Fibroblast of skin of scalp (primary cell): ENCODE data around the gene SNAPC4.

ENCODE experiments used
- DNase-seq: peaks from one replicate; pipeline ENCODE4 v3.0.0-alpha.2; 2013

The SNAPC4 gene

GRCh38 chr9:136368190-136368589 is 31.8 kb downstream of the SNAPC4 start:
- no peak for DNase-seq

GRCh38 chr9:136367296-136368145 is 32.4 kb downstream of the SNAPC4 start:
- DNase-seq, result no peak

- no peak for DNase-seq
Measured at GRCh38 chr9:136366826-136367225, 33.1 kb downstream of the SNAPC4 start.

- no peak for DNase-seq
Measured at GRCh38 chr9:136365775-136366222, 34.2 kb downstream of the SNAPC4 start.

- no peak for DNase-seq
Measured at GRCh38 chr9:136364942-136365774, 34.8 kb downstream of the SNAPC4 start.

GRCh38 chr9:136363949-136364748 is 35.8 kb downstream of the SNAPC4 start:
- no peak for DNase-seq

- DNase-seq, result peak; percentile 97
Measured at GRCh38 chr9:136363106-136363948, 36.6 kb downstream of the SNAPC4 start, which contains the start of gene DNLZ. Gene DNLZ (minus strand): TSS chr9:136363744. CDS start chr9:136363714, 30 bp downstream.

GRCh38 chr9:136362450-136362784 is 37.6 kb downstream of the SNAPC4 start:
- no peak for DNase-seq

GRCh38 chr9:136361754-136362449 is 38.1 kb downstream of the SNAPC4 start:
- no peak for DNase-seq

GRCh38 chr9:136361047-136361753 is 38.8 kb downstream of the SNAPC4 start:
- no peak for DNase-seq

GRCh38 chr9:136359774-136360718 is 39.9 kb downstream of the SNAPC4 start:
- DNase-seq, result no peak

GRCh38 chr9:136358888-136359287 is 41.1 kb downstream of the SNAPC4 start:
- DNase-seq, result no peak

- no peak for DNase-seq
Measured at GRCh38 chr9:136358016-136358415, 42.0 kb downstream of the SNAPC4 start.

- no peak for DNase-seq
Measured at GRCh38 chr9:136357202-136357725, 42.7 kb downstream of the SNAPC4 start.

GRCh38 chr9:136355616-136356557 is 44.1 kb downstream of the SNAPC4 start:
- DNase-seq, result no peak

- DNase-seq, result peak; percentile 53
Measured at GRCh38 chr9:136354592-136355085, 45.3 kb downstream of the SNAPC4 start.

GRCh38 chr9:136353757-136354488 is 46.0 kb downstream of the SNAPC4 start:
- DNase-seq, result no peak
